Activated CD4-positive, alpha-beta T cell treated with anti-CD3 and anti-CD28 coated beads, Interleukin-2, amount 10 ng/mL, durations not matched to agents 7 days and 5 days (primary cell): Measurements from ENCODE around the gene FLNB. TPM values are rescaled to one million over a fixed set of nuclear protein-coding genes. Genes with fewer than 3 reads are reported as not detected.

Experiments used
- CTCF ChIA-PET: fragments of 350-600 bp; sonication (Branson Sonifier 250); formaldehyde crosslinking; loops from one replicate; lab custom pipeline; 2021; ENCODE audit warnings: antibody characterized with exemption; lab: Charles Lee
- POLR2A ChIA-PET: fragments of 350-600 bp; sonication (Branson Sonifier 250); formaldehyde crosslinking; loops from one replicate; lab custom pipeline; 2021; ENCODE audit warnings: antibody characterized with exemption; lab: Charles Lee
- DNase-seq: peaks from one replicate; pipeline ENCODE4 v3.0.0-alpha.2; 2020
- H3K27ac Mint-ChIP-seq: one replicate; pipeline ENCODE4 v1.8.0; 2021; ENCODE audit warnings: mild to moderate bottlenecking, moderate library complexity, mixed read lengths
- H3K27me3 Mint-ChIP-seq: one replicate; pipeline ENCODE4 v1.8.0; 2021; ENCODE audit warnings: mixed read lengths
- H3K36me3 Mint-ChIP-seq: one replicate; pipeline ENCODE4 v1.8.0; 2021; ENCODE audit warnings: low read depth, mixed read lengths
- H3K4me1 Mint-ChIP-seq: one replicate; pipeline ENCODE4 v1.8.0; 2021; ENCODE audit warnings: mixed read lengths
- H3K4me3 Mint-ChIP-seq: one replicate; pipeline ENCODE4 v1.8.0; 2021; ENCODE audit warnings: mild to moderate bottlenecking, moderate library complexity, mixed read lengths
- H3K9me3 Mint-ChIP-seq: one replicate; pipeline ENCODE4 v1.8.0; 2021; ENCODE audit warnings: mixed read lengths
- total RNA-seq, 2 experiments: library from RNA; stranded (reverse); gene quantifications; one replicate each; pipeline ENCODE4 v1.2.3, GENCODE V29; 2021

FLNB gene
- total RNA-seq, 2 experiments from 2014 or later, result 27.2 to 28.1 TPM

DNA sequence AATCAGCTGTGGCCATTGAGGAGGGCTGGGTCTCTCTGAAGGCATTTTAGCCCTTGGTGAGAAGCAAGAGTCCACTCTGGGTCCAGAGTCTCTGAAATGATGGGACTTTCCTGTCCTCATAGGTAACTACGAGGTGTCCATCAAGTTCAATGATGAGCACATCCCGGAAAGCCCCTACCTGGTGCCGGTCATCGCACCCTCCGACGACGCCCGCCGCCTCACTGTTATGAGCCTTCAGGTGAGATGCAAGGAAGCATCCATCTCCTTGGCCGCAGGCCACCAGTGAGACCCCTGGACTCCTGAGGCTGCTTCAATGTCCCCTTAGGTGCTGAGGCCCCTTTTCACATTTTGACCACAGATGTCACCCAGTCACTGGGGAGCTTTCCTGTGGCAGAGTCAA is 147.6 kb downstream of the FLNB start:
- ChIA-PET POLR2A (no interaction called here), CTCF (interaction anchor here (3.5 kb wide), 1 partner anchor 11 kb away, joined by 11 read pairs; no protein-coding TSS in a partner anchor)
- Mint-ChIP-seq H3K36me3 (peaks cover 5% of the 10 kb centered on the region), H3K27ac (no peak overlapping the region), H3K4me3 (no peak overlapping the region), H3K4me1 (no peaks in the 10 kb centered on the region), H3K27me3 (no peaks in the 10 kb centered on the region), H3K9me3 (no peaks in the 10 kb centered on the region)
- DNase-seq, result no peak

DNA sequence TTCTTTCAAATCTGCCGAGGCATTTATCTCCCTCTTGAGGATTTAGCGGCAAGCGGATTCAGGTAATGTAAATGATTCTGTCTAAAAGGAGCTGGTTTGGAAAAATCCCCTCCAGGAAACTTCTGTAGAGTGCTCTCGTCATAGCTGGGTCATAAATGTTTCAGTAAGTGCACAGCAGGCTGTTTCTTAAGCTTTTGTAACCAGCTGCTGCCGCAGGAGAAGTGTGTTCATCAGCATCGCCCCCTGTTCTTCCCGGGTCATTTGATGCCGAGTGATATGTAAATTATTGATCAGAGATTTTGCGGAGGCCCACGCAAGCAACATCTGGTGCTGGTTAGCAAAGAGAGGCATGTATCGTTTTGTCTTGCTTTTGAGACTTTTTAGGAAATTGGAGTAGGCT is 149.5 kb downstream of the FLNB start:
- H3K27ac Mint-ChIP-seq, result no peak overlapping the region
- ChIA-PET POLR2A (no interaction called here), CTCF (interaction anchor here (3.5 kb wide), 1 partner anchor 9 kb away, joined by 11 read pairs; no protein-coding TSS in a partner anchor)
- no peak for DNase-seq
- H3K4me1 Mint-ChIP-seq, result no peaks in the 10 kb centered on the region
- H3K27me3 Mint-ChIP-seq, result no peaks in the 10 kb centered on the region
- peaks cover 7% of the 10 kb centered on the region for H3K36me3 Mint-ChIP-seq
- no peak overlapping the region for H3K4me3 Mint-ChIP-seq
- H3K9me3 Mint-ChIP-seq, result no peaks in the 10 kb centered on the region

DNA sequence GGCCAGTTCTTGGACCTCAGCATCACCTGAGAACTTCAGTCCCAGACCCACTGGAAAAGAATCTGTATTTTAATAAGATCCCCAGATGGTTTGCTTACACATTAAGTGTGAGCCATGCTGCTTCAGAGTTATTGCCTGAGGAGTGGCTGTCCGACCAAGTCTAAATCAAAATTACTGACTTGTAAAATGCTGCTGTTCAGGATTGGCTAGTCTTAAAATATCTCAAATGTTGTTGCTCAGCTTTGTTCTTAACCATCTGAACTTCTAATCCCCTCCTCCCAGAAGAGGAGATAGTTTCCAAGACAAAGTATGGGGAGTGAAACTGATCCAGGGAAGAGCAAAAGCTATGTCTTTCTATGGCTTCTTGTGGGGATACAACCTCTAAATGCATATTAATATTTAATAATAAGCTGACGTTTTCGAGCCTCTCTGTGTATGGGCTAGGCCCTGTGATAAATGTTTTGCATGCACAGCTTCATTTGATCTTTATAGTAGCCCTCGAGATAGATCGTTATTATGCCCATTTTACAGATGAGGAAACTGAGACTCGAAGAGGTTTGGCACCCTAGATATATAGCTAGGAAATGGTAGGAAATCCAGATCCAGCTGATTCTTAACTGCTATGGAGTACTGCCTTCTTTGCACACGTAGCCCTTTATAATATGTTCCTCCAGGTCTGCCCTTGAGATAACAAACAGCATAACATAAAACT is 150.4 kb downstream of the FLNB start:
- no peak for DNase-seq
- no peaks in the 10 kb centered on the region for H3K27me3 Mint-ChIP-seq
- peaks cover 7% of the 10 kb centered on the region for H3K36me3 Mint-ChIP-seq
- H3K4me1 Mint-ChIP-seq, result no peaks in the 10 kb centered on the region
- H3K9me3 Mint-ChIP-seq, result no peaks in the 10 kb centered on the region
- ChIA-PET CTCF (interaction anchor here (0.9 to 3.5 kb wide), 3 partner anchors 8 to 55 kb away, joined by 3 to 11 read pairs (median 3); no protein-coding TSS in a partner anchor), POLR2A (no interaction called here)
- no peak overlapping the region for H3K27ac Mint-ChIP-seq
- no peak overlapping the region for H3K4me3 Mint-ChIP-seq

DNA sequence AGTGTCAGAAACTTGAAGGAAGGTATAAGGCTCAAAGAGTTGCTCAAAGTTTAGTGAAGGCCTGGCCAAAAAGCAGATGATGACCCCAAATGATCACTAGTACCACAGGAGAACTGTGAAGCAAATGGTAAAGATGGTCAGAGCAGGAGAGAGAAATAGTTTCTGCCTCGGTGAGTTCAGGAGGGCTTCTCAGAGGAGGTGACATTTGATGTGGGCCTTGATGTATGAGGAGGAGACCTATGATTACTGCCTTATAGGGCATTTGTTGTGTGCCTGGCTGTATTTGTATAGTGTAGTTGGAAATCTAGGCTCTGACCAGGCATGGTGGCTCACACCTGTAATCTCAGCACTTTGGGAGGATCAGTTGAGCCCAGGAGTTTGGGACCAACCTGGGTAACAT is 152.2 kb downstream of the FLNB start:
- Mint-ChIP-seq H3K9me3 (no peaks in the 10 kb centered on the region), H3K36me3 (peaks cover 7% of the 10 kb centered on the region), H3K4me3 (no peak overlapping the region), H3K27me3 (no peaks in the 10 kb centered on the region), H3K4me1 (no peaks in the 10 kb centered on the region), H3K27ac (no peak overlapping the region)
- ChIA-PET POLR2A (no interaction called here), CTCF (no interaction called here)
- DNase-seq, result no peak

DNA sequence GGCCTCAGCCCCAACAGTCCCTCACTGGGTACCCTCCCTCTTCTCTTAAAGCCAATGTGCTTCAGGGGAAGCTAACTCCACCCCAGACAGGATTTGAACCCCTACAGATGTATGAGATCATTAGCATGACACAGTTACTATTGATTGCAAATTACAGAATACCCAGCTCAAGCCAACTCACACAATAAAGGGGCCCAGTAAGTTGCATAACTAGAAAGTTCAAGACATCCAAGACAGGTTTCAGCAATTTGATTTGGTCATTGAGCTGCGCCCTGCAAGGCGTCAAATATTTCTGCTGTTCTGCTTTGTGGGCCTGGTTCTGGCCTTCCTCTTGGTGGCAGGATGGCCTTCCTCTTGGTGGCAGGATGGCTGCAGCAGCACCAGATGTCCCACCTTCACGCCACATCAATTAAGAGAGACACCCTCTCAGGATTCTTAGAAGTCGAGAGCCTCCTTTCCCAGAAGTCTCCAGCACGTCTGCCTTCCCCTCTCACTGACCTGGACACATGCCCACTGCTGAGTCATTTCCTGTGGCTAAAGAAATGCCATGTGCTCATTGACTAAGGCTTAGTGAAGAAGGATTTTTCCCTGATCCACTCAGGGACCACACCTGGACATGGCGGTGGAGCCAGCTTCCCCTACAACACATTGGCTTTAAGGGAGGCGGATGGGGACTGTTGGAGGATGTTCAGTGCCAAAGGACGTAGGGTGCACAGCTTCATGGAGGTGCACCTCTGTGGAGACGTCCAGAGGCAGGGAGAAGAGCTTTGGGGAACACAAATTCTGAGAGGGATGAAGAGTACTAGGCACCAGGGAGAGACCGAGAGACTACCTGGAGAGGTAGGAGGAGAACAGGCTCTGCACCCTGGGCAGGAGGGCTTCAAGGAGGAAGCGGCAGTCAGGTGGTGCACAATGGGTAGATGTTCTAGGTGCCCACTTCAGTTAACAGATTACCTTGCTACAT is 153.5 kb downstream of the FLNB start:
- no peaks in the 10 kb centered on the region for H3K27me3 Mint-ChIP-seq
- ChIA-PET POLR2A (no interaction called here), CTCF (interaction anchor here (1.0 to 1.3 kb wide), 4 partner anchors 16 to 136 kb away, joined by 3 to 4 read pairs (median 4); no protein-coding TSS in a partner anchor)
- no peaks in the 10 kb centered on the region for H3K4me1 Mint-ChIP-seq
- DNase-seq, result no peak
- H3K9me3 Mint-ChIP-seq, result no peaks in the 10 kb centered on the region
- H3K36me3 Mint-ChIP-seq, result peaks cover 7% of the 10 kb centered on the region
- no peak overlapping the region for H3K4me3 Mint-ChIP-seq
- no peak overlapping the region for H3K27ac Mint-ChIP-seq

DNA sequence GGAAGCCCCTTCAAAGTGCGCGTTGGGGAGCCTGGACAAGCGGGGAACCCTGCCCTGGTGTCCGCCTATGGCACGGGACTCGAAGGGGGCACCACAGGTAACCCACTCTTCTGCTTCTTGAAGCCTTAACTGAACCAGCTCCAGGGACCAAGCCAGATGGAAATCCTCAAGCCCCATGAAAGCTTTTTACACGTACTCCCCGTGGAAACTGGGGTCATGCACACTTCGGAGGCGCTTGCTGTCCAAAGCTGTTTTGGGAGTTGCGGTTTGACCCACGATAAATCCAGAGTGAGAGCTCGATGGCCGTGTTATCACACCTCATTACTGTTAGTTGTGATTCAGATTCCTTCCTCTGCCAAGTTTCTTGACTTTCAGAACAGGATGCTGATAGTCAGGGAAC is 155.0 kb downstream of the FLNB start:
- POLR2A ChIA-PET, result no interaction called here
- Mint-ChIP-seq H3K4me3 (no peak overlapping the region), H3K9me3 (no peaks in the 10 kb centered on the region), H3K36me3 (peaks cover 7% of the 10 kb centered on the region), H3K4me1 (no peaks in the 10 kb centered on the region), H3K27ac (no peak overlapping the region), H3K27me3 (no peaks in the 10 kb centered on the region)
- CTCF ChIA-PET, result interaction anchor here (1.0 kb wide), 2 partner anchors 10 to 14 kb away, joined by 3 read pairs; no protein-coding TSS in a partner anchor
- no peak for DNase-seq

DNA sequence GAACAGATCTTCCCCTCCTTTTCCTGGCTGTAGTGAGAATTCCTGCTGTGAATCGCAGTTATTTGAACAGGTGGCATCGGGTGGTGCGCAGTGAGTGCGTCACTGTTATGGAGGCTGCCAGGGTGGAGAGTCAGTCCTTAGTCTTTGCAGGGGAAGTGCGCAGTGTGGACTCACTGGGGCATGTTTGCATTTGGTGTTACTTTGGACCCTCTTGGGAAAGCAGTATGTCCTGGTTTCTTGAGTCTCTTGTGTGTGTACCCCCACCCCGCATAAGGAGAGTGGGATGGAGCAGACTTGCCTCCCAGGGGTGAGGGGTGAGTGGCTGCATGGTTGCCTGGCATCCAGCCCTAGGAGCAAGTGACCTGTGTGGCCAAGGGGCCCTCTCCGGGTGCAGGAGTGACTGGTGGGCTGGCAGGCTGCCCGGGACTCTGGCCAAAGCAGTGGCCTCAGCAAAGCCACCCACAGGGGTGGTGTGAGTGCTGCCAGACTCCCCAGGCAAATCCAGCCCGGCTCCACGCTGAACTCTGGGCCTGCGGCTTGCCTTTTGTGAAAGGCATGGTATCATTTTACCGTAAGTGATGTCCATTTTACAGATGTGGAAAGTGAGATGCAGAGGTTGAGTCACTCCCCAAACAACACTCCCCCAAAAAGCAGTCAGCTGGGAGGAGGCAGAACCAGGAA is 156.1 kb downstream of the FLNB start:
- no peaks in the 10 kb centered on the region for H3K4me1 Mint-ChIP-seq
- CTCF ChIA-PET, result interaction anchor here (1.0 to 1.6 kb wide), 3 partner anchors 9 to 142 kb away, joined by 3 to 6 read pairs (median 3); partner anchors contain the start of genes HTD2 and RPP14
- POLR2A ChIA-PET, result no interaction called here
- DNase-seq, result no peak
- no peaks in the 10 kb centered on the region for H3K9me3 Mint-ChIP-seq
- no peak overlapping the region for H3K27ac Mint-ChIP-seq
- peaks cover 7% of the 10 kb centered on the region for H3K36me3 Mint-ChIP-seq
- H3K27me3 Mint-ChIP-seq, result no peaks in the 10 kb centered on the region
- no peak overlapping the region for H3K4me3 Mint-ChIP-seq

DNA sequence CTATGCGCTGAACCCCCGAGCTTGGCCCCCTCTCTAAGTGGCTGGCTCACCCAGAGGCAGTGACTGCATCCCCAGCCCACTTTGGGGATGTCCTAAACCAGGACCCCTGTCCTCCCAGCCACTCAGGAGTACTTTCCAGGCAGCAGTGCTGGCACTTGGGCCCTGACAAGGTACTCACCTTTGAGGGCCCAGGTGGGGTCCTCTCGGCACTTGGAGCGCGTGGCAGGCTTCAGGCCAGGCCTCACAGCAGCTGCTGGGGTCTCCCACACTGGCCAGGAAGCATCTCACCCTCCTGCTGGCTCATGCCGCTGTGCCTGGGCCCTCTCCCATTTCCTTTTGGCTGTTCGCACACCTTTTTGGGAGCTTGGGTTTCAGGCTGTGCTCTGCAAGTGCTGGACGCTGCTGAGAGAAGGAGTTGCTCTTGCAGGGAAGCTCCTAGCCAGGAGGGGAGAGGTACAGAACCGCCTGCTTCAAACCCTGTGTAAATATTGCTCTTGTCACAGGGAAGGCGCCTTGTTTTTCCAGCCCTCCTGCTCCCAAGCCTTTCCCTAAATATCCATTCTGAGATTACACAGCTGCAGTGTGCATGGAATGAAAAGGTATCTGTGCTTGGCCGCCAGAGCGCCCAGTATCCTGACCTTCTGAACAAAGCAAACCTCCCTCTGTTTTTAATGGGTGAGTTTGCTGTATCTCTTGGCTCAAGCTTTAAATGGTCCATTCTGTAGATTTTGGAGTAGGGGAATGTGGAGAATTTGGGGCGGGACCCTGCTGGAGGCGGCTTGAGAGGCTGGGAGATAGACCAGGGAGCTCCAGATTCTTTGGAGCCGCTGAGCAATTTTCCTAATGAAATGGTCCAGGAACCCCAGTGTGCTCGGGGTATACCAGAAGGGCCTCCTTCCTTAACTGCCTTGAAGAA is 156.9 kb downstream of the FLNB start:
- Mint-ChIP-seq H3K36me3 (peaks cover 7% of the 10 kb centered on the region), H3K4me3 (no peak overlapping the region), H3K27ac (no peak overlapping the region), H3K9me3 (no peaks in the 10 kb centered on the region), H3K27me3 (no peaks in the 10 kb centered on the region), H3K4me1 (no peaks in the 10 kb centered on the region)
- no peak for DNase-seq
- ChIA-PET CTCF (interaction anchor here (1.4 to 2.9 kb wide), 3 partner anchors 52 to 158 kb away, joined by 3 to 16 read pairs (median 6); partner anchors contain the start of genes FLNB, HTD2 and RPP14), POLR2A (no interaction called here)

DNA sequence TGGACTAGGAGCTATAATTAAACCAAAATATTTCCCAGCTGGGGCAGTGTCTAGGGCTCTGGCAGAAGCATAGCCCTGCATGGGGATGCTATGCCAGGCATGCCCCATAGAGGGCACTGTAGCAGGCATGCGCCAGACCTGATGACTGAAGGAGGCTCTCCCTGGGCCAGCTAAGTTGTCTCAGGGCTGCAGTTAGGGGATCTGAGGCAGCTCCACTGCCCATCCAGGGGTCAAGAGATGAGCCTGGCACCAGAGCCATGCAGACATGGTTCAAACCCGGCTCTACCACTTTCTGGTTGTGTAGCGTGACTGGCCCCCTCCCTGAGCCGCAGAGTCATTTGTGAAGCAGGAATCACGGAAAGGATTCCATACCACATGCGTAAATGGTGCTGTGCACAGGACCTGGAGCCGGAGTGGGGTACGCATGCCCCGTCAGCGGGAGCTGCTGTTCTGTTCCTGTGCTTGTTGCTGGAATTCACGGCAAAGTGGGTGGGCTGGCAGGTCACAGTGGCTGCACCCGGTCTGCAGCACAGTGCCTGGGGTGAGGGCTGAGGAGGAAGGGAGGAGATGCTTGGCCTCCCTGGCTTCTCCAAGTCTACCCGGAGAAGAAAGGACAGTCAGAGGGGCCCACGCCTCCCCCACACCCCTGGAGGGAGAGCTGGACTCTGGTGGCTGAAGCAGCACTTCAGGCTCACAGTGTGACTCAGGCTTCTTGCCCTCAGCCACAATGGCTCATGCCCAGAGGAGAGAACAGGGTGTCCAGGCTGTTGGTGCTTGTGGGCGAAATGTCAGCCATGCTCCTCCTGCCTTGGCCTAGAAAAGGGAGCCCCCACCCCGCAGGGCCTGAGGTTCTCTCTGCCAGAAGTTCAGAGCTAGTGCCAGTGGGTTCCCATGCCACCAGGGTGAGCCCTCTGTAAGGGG is 159.5 kb downstream of the FLNB start:
- ChIA-PET POLR2A (no interaction called here), CTCF (interaction anchor here (0.8 to 2.9 kb wide), 12 partner anchors 10 to 251 kb away, joined by 3 to 16 read pairs (median 4); partner anchors contain the start of gene FLNB)
- no peak overlapping the region for H3K27ac Mint-ChIP-seq
- H3K36me3 Mint-ChIP-seq, result no peaks in the 10 kb centered on the region
- no peaks in the 10 kb centered on the region for H3K27me3 Mint-ChIP-seq
- peak; percentile 64 for DNase-seq
- no peak overlapping the region for H3K4me3 Mint-ChIP-seq
- H3K9me3 Mint-ChIP-seq, result no peaks in the 10 kb centered on the region
- H3K4me1 Mint-ChIP-seq, result no peaks in the 10 kb centered on the region

DNA sequence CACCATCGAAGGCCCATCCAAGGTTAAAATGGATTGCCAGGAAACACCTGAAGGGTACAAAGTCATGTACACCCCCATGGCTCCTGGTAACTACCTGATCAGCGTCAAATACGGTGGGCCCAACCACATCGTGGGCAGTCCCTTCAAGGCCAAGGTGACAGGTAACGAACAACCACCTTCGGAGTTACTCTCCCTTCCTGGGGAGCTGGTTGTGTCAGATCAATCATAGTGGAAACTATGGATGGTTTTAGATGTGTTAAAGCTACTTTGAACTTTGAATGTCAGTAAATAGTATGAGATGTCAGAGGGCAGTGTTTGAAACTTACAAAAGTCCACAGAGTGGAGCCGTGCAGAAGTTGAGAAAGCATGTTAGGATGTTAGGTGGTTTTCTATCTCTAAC is 160.3 kb downstream of the FLNB start:
- H3K4me3 Mint-ChIP-seq, result no peak overlapping the region
- H3K27me3 Mint-ChIP-seq, result no peaks in the 10 kb centered on the region
- POLR2A ChIA-PET, result no interaction called here
- CTCF ChIA-PET, result interaction anchor here (1.0 kb wide), 1 partner anchor 40 kb away, joined by 3 read pairs; no protein-coding TSS in a partner anchor
- no peak for DNase-seq
- no peak overlapping the region for H3K27ac Mint-ChIP-seq
- H3K4me1 Mint-ChIP-seq, result no peaks in the 10 kb centered on the region
- H3K9me3 Mint-ChIP-seq, result no peaks in the 10 kb centered on the region
- no peaks in the 10 kb centered on the region for H3K36me3 Mint-ChIP-seq

DNA sequence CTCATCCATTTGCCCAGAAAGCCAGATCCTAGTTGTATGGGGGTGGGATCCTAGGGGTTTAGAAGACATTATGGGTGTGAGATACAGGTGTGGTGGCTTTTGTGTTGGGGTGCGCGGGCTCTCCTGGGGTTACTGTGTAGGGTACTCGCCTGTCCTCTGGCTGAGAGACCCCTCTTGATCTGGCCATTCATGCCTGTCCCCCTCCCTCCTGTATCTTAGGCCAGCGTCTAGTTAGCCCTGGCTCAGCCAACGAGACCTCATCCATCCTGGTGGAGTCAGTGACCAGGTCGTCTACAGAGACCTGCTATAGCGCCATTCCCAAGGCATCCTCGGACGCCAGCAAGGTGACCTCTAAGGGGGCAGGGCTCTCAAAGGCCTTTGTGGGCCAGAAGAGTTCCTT is 161.1 kb downstream of the FLNB start:
- Mint-ChIP-seq H3K4me1 (no peaks in the 10 kb centered on the region), H3K4me3 (no peak overlapping the region), H3K27me3 (no peaks in the 10 kb centered on the region), H3K9me3 (no peaks in the 10 kb centered on the region), H3K36me3 (no peaks in the 10 kb centered on the region), H3K27ac (no peak overlapping the region)
- ChIA-PET POLR2A (no interaction called here), CTCF (no interaction called here)
- no peak for DNase-seq
